CD4-positive, alpha-beta T cell treated with Interleukin-12 subunit alpha and Interleukin-12 subunit beta, for 1 hour (primary cell): ENCODE measurements around the gene WNT8B.

Source experiments
- DNase-seq: peaks from one replicate; pipeline ENCODE4 v3.0.0-alpha.2; 2020

Gene WNT8B

DNA sequence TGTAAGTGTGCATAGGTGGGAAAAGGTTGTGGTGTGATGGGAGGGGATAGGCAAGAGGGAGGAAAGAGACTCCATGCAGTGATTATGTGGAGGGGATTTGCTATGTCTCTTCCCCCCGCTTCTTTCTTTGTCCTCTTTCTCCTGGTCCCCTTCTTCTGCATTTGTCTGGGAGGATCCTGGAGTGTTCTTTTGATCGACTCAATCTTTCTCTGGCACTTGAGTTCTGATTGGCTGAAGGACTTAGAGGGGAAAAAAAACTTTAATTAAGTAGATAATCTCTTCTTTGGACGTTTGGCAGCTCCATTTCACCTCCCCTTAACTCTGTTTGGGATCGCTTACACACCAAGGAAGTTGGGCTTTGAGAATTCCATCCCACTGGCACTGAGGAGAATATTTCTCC, at the start of gene WNT8B:
TSS of gene WNT8B (plus strand) at position 301 of the 400 bp plus-strand sequence. CDS start 160 bp downstream, outside the sequence.
- DNase-seq = no peak

- DNase-seq = no peak
These were observed 49.6 kb upstream of the WNT8B start for GRCh38 chr10:100413173-100413572.

- no peak for DNase-seq
These were observed 42.8 kb upstream of the WNT8B start for GRCh38 chr10:100419911-100420449.

DNA sequence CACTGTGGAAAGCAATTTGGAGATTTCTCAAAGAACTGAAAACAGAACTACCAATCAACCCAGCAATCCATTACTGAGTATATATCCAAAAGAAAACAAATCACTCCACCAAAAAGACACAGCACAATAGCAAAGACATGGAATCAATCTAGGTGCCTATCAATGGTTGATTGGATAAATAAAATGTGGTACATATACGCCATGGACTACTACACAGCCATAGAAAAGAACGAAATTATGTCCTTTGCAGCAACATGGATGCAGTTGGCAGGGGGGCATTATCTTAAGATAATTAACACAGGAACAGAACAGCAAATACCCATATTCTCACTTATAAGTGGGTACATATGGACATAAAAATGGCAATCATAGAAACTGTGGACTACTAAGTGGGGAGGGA, 35.4 kb upstream of the WNT8B start:
- no peak for DNase-seq

- peak; percentile 94 for DNase-seq
These were observed 29.3 kb upstream of the WNT8B start for GRCh38 chr10:100433253-100434240.

DNA sequence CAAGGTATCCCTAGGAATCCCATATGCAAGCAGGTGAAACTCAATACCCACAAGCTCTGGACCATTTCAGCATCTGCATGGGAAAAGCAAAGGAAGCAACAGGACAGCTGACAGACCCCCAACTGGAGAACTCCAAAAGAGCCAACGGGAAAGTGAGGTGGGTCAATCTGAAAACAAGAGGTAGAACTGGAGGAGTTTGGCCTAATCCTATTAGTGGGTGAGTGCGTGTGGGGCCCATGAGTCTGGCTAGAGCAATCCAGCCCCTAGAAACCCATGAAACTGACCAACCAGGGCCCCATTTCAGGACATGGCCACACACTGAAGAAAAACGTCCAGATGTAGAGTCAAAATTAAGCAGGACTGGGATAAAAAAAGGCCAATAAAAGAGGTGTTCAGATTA, 26.6 kb upstream of the WNT8B start:
- no peak for DNase-seq

DNA sequence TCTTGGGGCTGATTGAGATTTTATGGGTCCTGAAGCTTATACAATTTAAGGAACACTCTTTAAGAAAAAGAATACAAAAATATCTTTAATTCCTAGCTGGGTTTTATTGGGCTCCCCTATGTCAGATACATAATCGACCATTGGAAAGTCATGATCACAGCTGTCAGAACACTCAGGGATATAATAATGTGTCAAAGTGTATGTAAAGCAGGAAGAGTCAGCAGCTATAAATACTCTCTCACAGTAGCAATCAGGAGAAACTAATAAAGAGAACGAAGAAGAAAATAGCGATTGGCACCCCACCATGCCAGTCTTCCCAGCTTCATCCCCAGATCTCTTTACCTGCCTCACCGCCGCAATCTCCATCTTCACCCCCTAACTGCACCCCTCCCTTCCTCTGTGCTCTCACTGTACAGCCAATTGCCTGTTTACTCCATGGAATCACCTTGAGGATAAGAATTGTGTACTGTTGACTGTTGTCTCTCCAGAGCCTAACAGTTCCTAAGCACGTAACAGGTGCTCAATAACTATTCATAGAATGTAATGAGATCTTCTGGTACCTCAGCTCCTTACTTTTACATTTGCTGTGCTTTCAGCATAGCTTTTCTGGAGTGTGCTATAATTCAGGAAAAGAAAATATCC, 24.0 kb upstream of the WNT8B start:
- DNase-seq = no peak

- DNase-seq = no peak
These were observed 20.3 kb upstream of the WNT8B start for GRCh38 chr10:100442548-100442947.

DNA sequence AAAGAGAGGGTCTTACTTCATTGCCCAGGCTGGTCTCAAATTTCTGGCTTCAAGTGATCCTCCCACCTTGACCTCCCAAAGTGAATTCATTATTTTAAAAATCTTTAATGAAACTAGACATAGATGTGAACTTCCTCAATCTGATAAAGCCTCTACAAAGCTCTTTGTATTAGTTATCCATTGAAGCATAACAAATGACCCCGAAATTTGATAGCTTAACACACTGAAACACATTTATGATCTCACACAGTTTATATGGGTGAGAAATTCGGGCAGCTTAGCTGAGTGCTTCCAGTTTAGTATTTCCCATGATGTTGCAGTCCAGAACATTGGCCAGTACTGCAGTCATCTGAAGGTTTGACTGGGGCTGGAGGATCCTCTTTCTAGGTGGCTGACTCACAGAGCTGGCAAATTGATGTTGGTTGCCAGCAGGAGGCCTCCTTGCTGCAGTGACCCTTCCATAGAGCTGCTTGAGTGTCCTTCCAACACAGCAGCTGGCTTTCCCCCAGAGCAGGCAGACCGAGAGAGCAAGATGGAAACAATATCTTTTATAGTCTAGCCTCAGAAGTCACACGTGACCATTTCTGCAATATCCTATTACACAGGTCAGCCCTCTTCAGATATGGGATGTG, 16.6 kb upstream of the WNT8B start:
- DNase-seq = no peak

- no peak for DNase-seq
These were observed 15.1 kb upstream of the WNT8B start for GRCh38 chr10:100447663-100448062.

DNA sequence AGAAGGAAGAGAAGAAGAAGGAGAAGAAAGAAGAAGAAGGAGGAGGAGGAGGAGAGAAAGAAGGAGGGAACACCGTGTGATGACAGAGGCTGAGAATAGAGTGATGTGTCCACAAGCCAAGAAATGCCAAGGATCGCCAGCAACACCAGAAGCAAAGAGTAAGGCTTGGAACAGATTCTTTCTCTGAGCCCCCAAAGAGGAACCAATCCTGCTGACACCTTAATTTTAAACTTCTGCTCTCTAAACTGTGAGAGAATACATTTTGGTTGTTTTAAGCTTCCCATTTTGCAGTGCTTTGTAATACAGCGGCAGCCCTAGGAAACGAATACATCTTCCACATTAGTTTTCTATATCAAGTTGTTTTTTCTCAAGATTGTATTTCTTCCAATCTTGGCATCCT, 13.9 kb upstream of the WNT8B start:
- DNase-seq = no peak

- DNase-seq = no peak
These were observed 5.5 kb downstream of the WNT8B start for GRCh38 chr10:100468322-100468721.

DNA sequence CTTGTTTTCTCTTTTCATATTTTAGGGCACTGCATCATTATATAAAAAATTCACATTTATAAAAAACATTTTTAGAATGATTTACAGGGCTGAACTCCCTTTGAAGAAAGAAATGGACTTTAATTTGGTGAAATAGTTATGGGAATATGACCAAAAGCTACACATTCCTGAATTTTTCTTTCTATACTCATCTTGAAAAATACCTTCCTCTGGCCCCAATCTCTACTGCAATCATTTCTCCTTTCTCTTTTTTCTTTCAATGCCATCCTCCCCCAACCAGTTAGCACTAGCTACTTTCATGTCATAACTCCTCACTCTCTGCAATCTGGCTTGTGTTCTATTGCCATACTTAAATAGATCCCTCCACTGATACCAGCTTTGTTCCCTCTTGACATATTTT, 6.2 kb downstream of the WNT8B start:
- no peak for DNase-seq

- no peak for DNase-seq
These were observed 6.9 kb downstream of the WNT8B start for GRCh38 chr10:100469756-100470155.

DNA sequence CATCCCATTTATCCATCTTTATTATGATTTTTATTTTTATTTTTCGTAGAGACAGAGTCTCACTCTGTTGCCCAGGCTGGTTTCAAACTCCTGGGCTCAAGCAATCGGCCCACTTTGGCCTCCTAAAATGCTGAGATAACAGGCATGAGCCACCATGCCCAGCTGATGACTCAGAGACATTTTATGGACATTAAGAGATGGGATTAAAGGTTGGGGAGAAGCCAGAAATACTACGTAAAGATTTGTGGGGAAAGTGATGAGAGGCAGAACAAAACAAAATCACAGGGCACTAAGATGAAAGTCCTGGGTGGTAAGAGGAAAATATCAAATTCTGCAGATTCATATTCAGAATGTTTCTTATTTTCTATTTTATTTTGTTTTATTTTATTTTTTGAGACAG, 7.6 kb downstream of the WNT8B start:
- no peak for DNase-seq

DNA sequence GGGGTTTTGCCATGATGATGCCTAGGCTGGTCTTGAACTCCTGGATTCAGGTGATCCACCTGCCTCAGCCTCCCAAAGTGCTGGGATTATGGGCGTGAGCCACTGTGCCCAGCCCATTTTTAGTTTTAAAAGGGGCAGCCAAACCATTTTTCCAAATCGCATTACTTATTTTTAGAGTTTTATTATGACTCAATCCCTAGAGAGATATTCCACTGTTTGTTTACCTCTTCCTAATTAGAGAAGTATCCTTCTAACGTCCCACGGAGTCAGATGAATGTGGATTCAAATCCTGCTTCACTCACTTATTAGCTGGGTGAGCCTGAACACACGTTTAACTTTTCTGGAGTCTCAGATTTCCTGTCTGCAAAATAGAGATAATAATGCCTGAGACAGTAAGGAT, 15.2 kb downstream of the WNT8B start:
- no peak for DNase-seq

DNA sequence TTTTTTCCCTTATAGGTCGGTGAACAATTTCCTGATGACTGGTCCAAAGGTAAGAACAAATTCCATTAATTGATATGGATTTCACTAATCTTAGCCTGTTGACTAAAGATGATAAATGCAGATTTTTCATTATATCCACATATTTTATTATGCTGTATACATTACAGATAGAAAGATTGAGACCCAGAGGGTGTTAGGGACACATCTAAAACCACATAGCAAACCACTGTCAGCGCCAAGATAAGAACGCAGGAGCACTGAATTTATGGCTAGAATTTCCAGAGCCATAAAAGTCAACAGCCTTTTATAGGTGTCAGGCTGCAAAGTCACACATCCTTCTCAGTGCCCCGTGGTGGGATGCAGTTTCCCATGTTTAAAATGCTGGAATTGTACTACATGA, 16.2 kb downstream of the WNT8B start:
- DNase-seq = no peak

GRCh38 chr10:100480002-100480401, 17.2 kb downstream of the WNT8B start:
- no peak for DNase-seq

DNA sequence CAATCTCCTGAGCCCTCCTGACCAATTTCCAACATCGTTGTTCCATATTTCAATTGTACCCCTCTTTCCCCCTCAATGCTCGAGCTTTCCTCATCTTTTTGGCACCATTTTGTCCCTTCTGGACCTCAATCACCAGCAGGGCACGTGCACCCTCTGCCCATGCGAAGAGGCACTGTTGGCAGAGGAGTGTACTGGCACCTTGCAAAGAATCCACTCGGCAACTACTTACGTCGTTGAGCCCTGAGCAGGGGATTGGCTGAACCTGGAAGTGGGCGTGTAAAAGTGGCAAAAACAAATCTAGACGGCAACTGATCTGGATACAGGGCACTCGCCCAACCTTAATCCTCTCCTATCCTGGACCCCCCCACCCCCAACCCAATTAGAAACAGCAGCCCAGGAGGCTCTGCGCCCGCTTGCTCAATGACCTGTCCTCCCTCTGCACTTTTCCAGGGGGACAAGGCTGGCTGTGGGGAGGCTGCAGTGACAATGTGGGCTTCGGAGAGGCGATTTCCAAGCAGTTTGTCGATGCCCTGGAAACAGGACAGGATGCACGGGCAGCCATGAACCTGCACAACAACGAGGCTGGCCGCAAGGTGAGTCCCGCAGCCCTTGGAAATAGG, 18.8 kb downstream of the WNT8B start:
- peak; percentile 94 for DNase-seq

- peak; percentile 73 for DNase-seq
These were observed 19.5 kb downstream of the WNT8B start for GRCh38 chr10:100482181-100482833.

GRCh38 chr10:100482834-100483185, 20.0 kb downstream of the WNT8B start:
- DNase-seq = no peak

GRCh38 chr10:100483876-100484666, 21.3 kb downstream of the WNT8B start:
- DNase-seq = no peak
